HG03045 (cell line): Measurements from ENCODE around the gene SEMA5A.
"Not testable (repeated sequence)": the region's sequence is repeated elsewhere in the genome, so short reads cannot be mapped to it uniquely, and the experiment has no call there.

Experiments used
- ATAC-seq: cut with Tn5 transposase; IDR thresholded peaks from one replicate; pipeline ENCODE4 v1.9.1; 2021; ENCODE audit warnings: mild to moderate bottlenecking, moderate library complexity; ENCODE audit not compliant: unreplicated experiment

The SEMA5A gene

DNA sequence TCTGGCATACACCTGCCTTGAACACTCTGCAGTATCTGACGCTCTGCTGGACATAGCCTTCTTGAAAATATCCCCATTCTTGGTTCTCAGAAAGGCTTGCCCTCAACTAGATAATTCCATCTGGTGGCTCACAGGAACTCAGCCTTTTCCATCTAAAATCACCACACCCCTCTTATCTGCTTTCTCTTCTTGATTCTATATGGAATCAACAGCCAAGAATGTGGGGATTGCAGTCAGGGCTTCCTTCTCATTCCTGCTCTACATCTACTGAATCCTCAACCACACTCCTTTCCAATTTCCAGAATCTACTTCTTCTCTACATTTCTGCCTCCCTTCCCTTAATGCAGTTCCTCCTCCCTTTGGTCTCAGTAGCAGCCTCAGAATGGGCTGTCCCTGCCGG, 170.1 kb downstream of the SEMA5A start:
- no peak for ATAC-seq

DNA sequence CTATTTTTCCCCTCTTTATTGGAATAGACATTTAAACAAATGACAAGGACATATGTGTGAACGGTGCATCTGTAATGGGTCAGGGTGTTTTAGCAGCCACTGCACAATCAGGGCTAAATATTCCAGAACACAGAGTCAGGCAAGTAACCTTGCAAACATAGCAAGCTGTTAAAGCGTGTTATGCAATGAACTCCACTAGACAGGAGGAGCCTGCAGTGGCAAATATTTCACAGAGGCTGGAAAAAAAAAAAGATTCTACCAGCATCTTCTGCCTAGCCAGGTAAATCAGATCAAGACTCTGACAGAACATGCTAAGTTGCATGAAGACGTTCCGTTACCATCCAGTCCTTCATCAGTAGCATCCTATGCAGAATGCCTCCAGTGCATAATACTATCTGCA, 171.8 kb downstream of the SEMA5A start:
- no peak for ATAC-seq

DNA sequence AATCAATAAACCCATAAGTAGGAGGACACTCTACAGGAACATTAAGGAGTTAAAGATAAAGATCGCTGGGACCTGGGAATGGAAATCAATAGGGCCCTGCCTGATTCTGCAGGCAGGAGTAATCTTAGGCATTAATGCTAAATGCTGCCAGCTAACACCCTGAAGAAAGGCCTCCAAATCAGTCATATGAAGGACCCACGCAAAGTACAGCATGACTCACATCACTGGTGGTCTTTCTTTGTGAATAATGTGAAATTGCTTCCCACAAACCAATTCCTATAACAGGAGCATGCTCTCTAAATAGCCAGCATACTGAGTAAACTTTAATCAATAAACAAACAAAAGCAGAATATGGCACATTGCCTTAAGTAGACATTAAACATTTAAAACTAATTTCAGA, 172.3 kb downstream of the SEMA5A start:
- no peak for ATAC-seq

DNA sequence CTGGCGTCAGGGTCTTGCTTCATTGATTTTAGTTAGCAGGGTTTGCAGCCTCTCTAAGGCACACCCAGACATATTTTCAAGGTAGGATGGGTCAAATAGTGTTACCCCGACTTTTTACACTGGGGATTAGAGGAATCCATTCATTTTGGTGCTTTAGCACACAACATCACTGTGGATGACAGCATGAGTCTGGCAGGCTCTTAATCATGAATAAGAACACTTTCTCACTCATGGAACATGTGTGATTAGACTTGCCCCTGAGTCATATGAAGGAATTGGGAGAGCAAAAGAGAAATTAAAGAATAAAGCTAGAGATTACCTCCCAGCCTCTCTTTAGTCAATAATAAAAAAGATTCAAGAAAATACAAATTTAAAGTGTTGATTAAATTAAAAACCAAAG, 175.6 kb downstream of the SEMA5A start:
- no peak for ATAC-seq

GRCh38 chr5:9365512-9365911, 180.4 kb downstream of the SEMA5A start:
- ATAC-seq, result no peak

DNA sequence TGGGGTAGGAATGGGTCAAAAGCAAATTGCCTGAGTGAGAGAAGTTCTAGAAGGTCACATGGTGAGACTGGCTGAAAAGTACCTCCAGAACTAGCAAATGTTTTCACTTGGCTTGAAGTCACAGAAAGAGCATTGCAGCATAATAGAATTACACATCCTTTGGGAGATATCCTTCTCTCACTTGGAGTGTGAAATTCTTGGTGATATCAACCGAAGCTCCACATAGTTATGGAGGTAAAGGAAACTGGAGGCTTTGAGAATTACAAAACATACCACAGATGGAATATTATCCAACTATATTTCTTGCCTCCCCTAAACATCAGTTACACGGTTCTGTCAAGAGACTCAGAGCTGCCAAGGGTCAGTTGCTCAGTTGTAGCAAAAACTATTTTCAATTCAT, 182.4 kb downstream of the SEMA5A start:
- ATAC-seq, result peak; percentile 8

- ATAC-seq, result peak; percentile 44
Measured at GRCh38 chr5:9363026-9363425, 182.8 kb downstream of the SEMA5A start.

DNA sequence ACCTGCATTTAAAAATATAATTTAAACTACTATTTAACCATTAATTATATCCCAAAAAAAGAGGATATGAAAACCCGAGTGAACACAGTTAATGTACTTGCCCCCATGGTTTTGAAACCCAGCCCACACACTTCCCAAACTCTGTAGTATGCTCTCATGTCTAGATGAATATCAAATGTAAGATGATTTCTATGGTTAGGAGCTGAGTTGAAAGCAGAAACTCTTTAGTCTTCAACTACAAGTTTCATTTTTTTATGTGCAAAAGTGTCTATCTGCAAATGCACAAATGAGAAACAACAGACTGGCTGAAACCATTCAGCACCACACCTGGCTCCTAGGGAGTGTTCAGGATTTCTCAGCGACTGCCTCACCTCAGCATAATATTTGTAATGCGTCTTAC, 183.3 kb downstream of the SEMA5A start:
- peak; percentile 60 for ATAC-seq

DNA sequence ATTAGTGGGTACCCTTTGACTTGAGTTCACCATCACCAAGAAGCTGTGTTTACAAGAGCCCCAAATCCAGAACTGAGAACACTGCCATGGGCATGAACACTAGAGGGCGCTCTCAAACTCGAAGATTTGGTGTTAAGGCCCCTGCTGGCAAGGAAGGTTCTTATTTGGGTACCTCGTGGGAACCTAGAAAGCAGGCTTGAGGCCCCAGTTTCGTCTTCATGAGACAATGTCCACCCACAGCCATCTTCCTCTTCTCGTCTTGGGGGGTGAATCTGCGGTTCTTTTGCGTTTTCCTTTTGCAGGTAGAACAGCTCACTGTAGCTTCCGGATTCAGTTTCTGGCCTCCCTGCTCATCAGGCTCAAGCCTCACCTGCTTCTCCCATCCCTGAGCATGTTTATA, 184.0 kb downstream of the SEMA5A start:
- peak; percentile 63 for ATAC-seq

GRCh38 chr5:9358961-9359685, 186.8 kb downstream of the SEMA5A start:
- ATAC-seq, result no peak

DNA sequence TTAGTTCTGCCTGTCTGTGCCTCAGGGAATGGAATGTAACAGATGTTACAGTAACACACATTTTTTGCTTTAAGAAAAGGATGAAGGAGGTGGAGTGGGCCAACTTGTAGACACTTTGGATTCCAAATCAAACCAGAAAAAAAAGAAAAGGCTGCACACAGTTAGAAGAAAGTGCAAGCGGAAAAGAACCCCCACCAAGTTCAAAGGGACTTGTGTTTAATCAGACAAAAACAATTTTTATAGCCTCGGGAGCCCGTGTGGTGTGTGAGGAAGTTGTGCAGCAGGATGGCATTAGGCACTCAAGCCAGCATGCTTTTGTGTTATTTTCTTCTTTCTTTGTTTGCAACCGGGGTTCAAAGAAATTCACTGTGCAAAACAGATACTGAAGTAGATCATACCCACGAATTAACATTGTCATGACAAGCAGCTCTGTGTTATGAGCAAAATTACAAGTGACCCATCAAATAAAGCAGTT, 189.5 kb downstream of the SEMA5A start:
- ATAC-seq, result no peak

DNA sequence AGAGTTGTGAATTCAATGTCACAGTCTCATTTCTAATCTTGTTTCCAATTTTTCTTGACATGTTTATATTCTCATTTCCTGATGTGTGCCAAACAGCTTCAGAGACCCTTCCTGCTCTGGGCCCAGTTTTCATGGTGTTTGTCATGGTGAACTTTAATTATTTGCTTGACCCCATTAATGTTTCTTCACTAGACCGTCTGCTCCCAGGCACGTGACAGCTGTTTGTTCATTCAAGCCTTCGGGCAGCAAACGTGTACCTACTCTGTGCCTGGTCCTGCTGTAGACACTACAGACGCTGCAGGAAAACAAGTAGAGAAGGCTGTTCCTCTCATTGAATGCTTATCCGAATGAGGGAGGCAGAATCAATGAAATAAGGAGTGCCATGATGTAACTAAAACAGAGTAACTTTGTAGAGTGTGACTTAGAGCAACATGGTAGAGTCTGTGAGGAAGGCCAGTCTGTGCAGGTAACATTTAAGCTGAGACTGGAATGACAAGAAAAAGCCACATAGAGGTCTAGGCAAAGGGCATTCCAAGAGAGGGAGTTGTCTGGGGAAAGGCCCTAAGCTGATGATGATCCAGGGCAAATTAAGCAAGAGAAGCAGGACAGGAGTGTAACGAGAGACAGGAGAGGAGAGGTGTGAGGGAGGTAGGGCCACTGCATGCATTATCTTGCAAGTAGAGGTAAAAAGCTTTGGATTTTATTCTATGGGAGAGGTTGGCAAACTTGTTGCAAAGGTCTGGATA, 191.4 kb downstream of the SEMA5A start:
- ATAC-seq, result no peak

DNA sequence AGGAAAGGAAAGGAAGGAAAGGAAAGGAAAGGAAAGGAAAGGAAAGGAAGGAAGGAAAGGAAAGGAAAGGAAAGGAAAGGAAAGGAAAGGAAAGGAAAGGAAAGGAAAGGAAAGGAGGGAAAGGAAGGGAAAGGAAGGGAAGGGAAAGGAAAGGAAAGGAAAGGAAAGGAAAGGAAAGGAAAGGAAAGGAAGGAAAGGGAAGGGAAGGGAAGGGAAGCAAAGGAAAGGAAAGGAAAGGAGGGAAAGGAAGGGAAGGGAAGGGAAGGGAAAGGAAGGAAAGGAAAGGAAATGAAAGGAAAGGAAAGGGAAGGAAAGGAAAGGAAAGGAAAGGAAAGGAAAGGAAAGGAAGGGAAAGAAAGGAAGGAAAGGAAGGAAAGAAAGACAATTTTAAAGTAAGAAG, 192.8 kb downstream of the SEMA5A start:
- ATAC-seq, result not testable (repeated sequence)

DNA sequence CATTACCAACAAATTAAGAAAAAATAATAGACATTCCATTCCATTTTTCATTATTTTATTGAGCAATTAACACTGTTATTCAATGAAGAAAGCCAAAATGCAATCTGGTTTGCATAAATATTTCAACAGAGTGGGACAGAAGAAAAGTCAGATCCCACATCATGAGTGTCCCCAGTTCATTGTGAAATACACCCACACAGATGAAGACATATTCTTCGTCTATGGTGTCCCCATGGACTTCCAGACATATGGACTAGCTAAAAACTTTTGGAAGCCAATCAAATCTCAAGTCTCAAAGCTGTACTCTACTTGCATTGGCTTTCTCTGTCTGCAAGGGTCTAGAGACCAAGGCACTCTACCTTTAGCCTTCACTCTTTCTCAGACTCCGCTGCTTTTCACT, 194.3 kb downstream of the SEMA5A start:
- no peak for ATAC-seq

GRCh38 chr5:9350301-9350797, 195.5 kb downstream of the SEMA5A start:
- no peak for ATAC-seq

DNA sequence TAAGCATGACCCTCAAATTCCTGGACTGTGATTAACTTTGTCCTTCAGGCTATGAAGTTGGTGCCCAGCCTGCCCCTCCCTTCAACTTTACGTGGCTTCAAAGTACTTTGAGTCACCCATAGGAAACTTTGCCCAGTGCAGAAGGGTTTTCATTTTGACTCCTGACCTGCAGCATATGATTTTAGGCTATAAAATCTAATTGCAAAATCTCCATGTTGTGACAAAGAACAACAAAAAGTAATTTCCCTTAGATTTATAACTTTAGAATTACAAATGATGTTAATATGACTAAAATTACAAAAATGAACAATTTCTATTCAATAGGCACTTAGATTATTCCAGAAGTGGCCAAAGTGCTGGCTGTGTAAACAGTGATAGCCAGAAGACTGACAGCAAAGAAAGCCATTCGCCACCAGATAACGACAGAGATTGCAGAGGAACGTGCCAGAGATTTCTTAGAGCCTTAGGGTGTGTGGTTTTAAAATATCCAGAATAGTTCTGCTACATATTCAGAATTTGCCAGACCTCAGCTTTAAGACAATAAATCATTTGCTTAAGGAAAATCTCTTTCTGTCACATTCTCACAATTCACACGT, 197.4 kb downstream of the SEMA5A start:
- ATAC-seq, result no peak

GRCh38 chr5:9347541-9348295, 198.2 kb downstream of the SEMA5A start:
- ATAC-seq, result no peak

DNA sequence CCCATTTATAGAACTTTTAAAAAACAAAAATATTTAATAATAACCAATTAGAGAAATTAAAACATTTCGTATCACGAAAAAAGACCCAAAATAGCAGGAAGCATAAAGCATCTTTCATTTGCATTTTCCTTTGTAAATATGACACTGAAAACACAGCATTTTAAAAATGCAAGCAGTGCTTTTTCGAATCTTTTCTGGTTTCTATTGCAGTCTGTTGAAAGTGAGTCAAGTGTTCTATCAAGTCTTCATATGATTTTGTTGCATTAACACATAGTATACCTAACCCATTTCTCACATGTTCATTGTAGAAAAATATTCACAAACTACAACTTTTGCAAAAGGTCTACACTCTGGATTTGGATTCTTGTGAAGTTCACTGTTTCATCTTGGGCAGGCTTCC, 198.8 kb downstream of the SEMA5A start:
- ATAC-seq, result no peak

DNA sequence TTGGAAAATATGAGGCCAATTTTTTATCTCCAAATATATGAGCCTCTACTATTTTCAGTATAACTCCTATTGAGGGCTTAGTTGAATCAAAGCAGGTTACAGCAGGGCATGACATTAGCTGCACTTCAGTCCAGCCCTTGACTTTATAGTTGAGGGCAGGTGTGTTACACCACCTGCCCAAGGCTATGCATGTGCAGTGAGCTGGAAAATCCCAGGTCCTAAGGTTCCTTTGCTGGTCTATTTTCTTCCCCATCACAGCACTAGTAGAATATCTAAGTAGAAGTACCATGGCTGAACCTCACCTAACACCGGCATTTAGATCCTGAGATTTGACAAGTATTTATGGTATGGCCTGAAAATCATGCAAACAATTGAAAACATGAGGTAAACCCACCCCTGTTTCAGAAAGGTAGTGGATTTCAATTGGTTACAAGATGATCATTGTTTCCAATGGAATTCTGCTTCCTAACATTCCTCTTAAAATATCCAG, 201.1 kb downstream of the SEMA5A start:
- no peak for ATAC-seq

DNA sequence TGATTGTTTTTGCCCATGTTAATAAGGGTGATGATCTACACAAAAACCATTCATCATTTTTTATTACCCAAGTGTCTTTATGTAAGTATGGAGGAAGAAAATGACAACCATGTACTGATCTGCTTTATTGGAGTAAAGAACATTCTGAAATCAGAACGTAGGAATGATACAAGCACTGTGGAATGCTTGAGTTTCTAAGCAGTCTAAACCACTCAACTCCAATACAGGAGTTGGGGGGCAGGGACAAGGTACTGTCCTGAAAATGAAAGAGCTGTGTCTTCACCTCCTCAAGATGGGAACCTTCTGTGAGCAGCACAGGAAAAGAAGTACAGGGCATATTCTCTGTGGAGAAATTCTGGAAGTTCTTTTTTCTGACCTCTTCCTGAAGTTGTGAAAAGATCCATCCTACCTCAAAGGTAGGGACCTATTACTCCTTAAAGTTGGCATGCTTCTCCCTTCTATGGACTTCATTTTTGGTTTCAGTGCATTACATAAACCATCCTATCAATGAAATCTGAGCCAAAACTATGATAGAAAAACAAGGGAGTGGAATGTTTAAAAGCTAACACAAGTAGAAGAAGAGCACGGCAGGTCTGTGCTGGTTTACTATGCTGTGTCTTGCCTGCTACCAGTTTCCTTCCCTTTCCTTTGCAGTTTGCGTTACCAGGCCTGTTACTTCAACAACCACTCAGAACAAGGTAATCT, 202.6 kb downstream of the SEMA5A start:
- ATAC-seq, result no peak
